ENCODE data around the gene KCNJ6.

GRCh38 chr21:37764691-37765090, 151.6 kb downstream of the KCNJ6 start:
- no peak for TF ChIP-seq TCF7L2 (IDR thresholded peaks at IDR 0.05; ENCODE audit: low read depth, low read length)
- no peak for TF ChIP-seq POLR2AphosphoS5 (IDR thresholded peaks at IDR 0.05; ENCODE audit: low read depth, low read length)
- TF ChIP-seq CTCF (IDR thresholded peaks at IDR 0.05), result no peak
